ENCODE measurements around the gene FOXB1. TPM values are rescaled to one million over a fixed set of nuclear protein-coding genes. Genes with fewer than 3 reads are reported as not detected.

FOXB1 gene
- total RNA-seq, 3 donors from 2014 or later = not detected

- TF ChIP-seq POLR2A (IDR thresholded peaks at IDR 0.05) = no peak
- TF ChIP-seq POLR2AphosphoS5 (IDR thresholded peaks at IDR 0.05) = no peak
- TF ChIP-seq CTCF (IDR thresholded peaks at IDR 0.05) = no peak
- Histone ChIP-seq H3K27ac (no peak overlapping the region), H3K36me3 (no peaks in the 10 kb centered on the region), H3K4me3 (no peak overlapping the region), H3K9me3 (no peaks in the 10 kb centered on the region), H3K4me1 (peaks cover 0 to 14% of the 10 kb centered on the region in 2 donors), H3K27me3 (peaks cover 15 to 100% of the 10 kb centered on the region in 2 donors)
- DNase-seq (ENCODE audit: low spot score in 2 of 2) = no peak
- intact Hi-C loops (cut with DNase I; ENCODE audit: low total_unique reads) = no loop called here
Measured at GRCh38 chr15:60001610-60002527, 2.2 kb upstream of the FOXB1 start.

- Histone ChIP-seq H3K36me3 (no peaks in the 10 kb centered on the region), H3K4me1 (peaks cover 0 to 14% of the 10 kb centered on the region in 2 donors), H3K27ac (no peak overlapping the region), H3K27me3 (peaks cover 12 to 100% of the 10 kb centered on the region in 2 donors), H3K9me3 (no peaks in the 10 kb centered on the region), H3K4me3 (no peak overlapping the region)
- TF ChIP-seq POLR2AphosphoS5 (IDR thresholded peaks at IDR 0.05) = no peak
- TF ChIP-seq CTCF (IDR thresholded peaks at IDR 0.05) = no peak
- TF ChIP-seq POLR2A (IDR thresholded peaks at IDR 0.05) = no peak
- intact Hi-C loops (cut with DNase I; ENCODE audit: low total_unique reads) = no loop called here
- no peak for DNase-seq (ENCODE audit: low spot score in 2 of 2)
Measured at GRCh38 chr15:60002528-60003218, 1.4 kb upstream of the FOXB1 start.

GRCh38 chr15:60003243-60004008 lies 685 bp upstream of the FOXB1 start:
- no peaks in the 10 kb centered on the region for H3K36me3 ChIP-seq
- TF ChIP-seq POLR2A (IDR thresholded peaks at IDR 0.05) = no peak
- no peak for TF ChIP-seq CTCF (IDR thresholded peaks at IDR 0.05)
- TF ChIP-seq POLR2AphosphoS5 (IDR thresholded peaks at IDR 0.05) = no peak
- H3K27ac ChIP-seq = no peak overlapping the region
- H3K27me3 ChIP-seq = peaks cover 12 to 100% of the 10 kb centered on the region in 2 donors
- H3K9me3 ChIP-seq = no peaks in the 10 kb centered on the region
- DNase-seq (ENCODE audit: low spot score in 2 of 2) = no peak
- peaks cover 0 to 14% of the 10 kb centered on the region in 2 donors for H3K4me1 ChIP-seq
- intact Hi-C loops (cut with DNase I; ENCODE audit: low total_unique reads) = no loop called here
- H3K4me3 ChIP-seq = peak overlapping the region in 1 of 3 donors; percentile 66

- Histone ChIP-seq H3K36me3 (no peaks in the 10 kb centered on the region), H3K4me3 (peak overlapping the region in 2 of 3 donors; percentile 42 to 66), H3K27ac (no peak overlapping the region), H3K27me3 (peaks cover 12 to 100% of the 10 kb centered on the region in 2 donors), H3K4me1 (peaks cover 0 to 14% of the 10 kb centered on the region in 2 donors), H3K9me3 (no peaks in the 10 kb centered on the region)
- intact Hi-C loops (cut with DNase I; ENCODE audit: low total_unique reads) = no loop called here
- no peak for TF ChIP-seq POLR2AphosphoS5 (IDR thresholded peaks at IDR 0.05)
- DNase-seq (ENCODE audit: low spot score in 2 of 2) = no peak
Measured at GRCh38 chr15:60004846-60005351, 788 bp downstream of the FOXB1 start.
